HG03520 (cell line): ENCODE measurements around the gene PAPLN.

Experiments
- ATAC-seq: cut with Tn5 transposase; IDR thresholded peaks from one replicate; pipeline ENCODE4 v1.9.1; 2021; ENCODE audit warnings: mild to moderate bottlenecking, moderate library complexity; ENCODE audit not compliant: unreplicated experiment

Gene PAPLN

GRCh38 chr14:73258076-73258475 lies 20.8 kb downstream of the PAPLN start:
- ATAC-seq = no peak

- no peak for ATAC-seq
These were observed 21.7 kb downstream of the PAPLN start for GRCh38 chr14:73258845-73259611.

DNA sequence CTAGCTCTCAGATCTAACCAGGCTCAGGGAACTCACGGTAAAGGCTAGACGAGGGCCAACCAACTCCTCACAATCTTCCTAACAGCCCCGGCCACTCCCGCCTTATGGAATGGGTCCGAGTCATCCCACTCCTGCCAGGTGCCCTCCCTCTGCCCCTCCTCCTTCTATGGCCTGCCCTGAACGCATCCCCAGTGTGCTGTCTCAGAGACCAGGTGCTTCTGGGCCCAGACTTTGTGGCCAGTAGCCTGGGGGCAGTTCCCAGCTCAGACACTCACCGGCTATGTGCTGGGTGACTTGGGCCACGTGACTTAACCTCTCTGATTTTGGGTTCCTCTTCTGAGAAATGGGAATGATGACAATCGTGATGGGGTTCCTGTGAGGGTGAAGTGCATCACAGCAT lies 22.5 kb downstream of the PAPLN start:
- no peak for ATAC-seq

DNA sequence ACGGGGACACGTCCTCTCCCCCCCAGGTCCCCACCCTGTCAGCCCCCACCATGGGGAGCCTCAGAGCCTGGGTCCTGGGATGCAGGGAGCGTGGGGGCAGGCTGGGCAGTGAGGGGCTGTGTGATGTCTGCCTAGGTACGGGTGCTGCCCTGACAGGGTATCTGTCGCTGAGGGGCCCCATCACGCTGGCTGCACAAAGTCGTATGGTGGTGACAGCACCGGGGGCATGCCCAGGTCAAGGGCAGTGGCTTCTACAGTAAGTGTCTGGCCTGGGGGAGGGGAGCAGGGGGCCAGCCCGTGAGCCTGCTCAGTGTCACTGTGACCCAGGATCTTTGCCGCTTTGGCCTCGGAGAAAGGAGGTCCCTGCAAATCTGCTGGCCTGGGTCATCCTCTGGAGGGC lies 23.3 kb downstream of the PAPLN start:
- ATAC-seq = no peak

DNA sequence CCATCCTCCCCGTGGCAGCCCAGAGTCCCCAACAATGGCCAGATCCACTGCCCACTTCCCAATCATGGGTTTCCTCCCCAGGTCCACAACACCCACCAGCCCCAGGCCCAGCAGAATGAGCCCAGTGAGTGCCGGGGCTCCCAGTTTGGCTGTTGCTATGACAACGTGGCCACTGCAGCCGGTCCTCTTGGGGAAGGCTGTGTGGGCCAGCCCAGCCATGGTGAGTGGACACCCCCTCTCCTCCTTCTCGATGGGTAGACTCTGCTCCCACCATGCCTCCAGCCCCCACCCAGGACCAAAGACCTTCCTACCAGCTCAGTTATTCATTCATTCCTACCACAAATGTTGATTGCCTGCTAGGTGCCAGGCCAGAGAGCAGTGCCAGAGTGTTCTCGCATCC lies 23.8 kb downstream of the PAPLN start:
- no peak for ATAC-seq

GRCh38 chr14:73261520-73262426 lies 24.5 kb downstream of the PAPLN start:
- ATAC-seq = no peak

DNA sequence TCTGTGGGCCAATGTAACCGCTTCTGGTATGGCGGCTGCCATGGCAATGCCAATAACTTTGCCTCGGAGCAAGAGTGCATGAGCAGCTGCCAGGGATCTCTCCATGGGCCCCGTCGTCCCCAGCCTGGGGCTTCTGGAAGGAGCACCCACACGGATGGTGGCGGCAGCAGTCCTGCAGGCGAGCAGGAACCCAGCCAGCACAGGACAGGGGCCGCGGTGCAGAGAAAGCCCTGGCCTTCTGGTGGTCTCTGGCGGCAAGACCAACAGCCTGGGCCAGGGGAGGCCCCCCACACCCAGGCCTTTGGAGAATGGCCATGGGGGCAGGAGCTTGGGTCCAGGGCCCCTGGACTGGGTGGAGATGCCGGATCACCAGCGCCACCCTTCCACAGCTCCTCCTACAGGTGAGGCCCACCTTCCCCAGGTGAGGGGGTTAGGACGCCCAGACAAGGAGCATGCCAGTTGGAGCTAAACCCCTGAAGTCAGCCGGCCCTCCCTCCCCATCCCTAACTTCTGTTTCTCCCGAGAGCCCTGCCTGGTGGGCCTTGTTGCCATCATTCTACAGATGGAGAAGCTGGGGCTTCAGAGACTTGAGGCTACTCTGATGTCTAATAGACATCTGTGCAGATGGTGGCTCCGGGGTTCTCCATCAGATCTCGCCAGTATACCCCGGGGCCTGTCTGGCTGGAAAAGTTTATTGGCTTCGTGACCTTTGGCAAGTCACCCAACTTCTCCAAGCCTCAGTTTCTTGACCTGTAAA lies 25.3 kb downstream of the PAPLN start:
- ATAC-seq = no peak

GRCh38 chr14:73263606-73264005 lies 26.3 kb downstream of the PAPLN start:
- ATAC-seq = no peak

- no peak for ATAC-seq
These were observed 27.0 kb downstream of the PAPLN start for GRCh38 chr14:73264080-73264884.

DNA sequence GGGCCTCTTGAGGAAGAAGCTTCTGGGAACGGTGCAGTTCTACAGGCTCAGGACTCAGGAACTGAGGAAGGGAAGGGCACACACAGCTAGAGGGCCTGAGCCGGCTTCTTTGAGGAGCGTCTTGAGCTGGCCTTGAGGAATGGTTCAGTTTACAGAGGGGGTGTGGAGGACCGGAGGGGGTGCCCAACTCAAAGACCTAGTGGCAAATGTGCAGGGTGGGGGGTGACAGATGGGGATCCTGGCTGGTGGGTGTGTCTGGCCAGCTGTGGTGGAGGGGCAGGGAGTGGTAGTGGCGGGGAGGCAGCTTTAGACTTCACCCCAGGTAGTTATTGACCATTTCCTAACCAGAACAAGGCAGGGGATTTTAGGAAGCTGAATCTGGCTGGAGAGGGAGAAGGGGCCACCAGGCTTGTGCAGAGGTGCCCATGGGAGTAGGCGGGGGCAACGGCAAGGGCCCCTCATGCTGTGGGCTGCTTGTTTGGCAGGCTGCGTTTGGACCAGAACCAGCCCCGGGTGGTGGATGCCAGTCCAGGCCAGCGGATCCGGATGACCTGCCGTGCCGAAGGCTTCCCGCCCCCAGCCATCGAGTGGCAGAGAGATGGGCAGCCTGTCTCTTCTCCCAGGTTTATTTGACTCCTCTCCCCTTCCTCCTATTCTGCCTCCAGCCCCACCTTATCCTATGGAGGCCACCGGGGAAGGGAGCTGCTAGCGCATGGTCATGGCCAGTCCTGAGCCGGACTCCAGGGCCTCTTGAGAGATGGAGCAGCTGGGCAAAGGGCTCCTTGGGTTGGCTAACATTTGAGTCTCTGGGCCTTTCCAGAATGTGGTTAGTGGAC lies 27.8 kb downstream of the PAPLN start:
- ATAC-seq = no peak

GRCh38 chr14:73265721-73266046 lies 28.4 kb downstream of the PAPLN start:
- no peak for ATAC-seq

DNA sequence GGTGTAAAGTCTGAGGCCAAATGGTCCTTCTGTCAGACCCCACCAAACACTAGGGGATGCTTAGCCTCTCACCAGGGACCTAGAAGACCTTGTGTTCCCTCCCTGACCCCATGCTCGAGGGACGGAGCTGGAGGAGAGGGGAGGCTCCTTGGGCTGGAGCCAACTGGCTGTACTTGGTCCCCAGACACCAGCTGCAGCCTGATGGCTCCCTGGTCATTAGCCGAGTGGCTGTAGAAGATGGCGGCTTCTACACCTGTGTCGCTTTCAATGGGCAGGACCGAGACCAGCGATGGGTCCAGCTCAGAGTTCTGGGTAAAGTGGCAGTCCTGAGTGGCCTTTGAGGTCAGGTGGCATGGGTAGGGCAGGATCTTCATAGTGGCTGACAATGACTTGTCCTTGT lies 29.0 kb downstream of the PAPLN start:
- no peak for ATAC-seq

DNA sequence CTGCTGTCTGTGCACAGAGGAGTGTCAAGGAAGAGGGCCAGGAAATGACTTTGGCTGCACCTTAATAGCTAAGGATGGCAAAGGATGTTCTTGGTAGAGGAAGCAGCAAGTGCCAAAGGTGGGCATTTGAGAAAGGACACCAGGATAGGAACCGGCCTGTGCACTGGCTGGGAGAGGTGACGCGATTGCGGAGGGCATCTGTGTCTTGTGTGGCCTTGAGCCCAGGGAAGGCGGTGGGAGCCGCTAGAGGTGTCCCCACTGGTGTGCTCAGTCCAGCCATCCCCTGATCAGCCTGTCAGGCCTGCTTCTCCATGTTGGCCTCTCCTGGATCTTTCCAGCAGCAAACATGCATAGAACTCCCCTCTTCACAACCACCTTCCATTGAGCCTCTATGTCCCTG lies 30.2 kb downstream of the PAPLN start:
- ATAC-seq = no peak

- no peak for ATAC-seq
These were observed 32.6 kb downstream of the PAPLN start for GRCh38 chr14:73269729-73270531.

DNA sequence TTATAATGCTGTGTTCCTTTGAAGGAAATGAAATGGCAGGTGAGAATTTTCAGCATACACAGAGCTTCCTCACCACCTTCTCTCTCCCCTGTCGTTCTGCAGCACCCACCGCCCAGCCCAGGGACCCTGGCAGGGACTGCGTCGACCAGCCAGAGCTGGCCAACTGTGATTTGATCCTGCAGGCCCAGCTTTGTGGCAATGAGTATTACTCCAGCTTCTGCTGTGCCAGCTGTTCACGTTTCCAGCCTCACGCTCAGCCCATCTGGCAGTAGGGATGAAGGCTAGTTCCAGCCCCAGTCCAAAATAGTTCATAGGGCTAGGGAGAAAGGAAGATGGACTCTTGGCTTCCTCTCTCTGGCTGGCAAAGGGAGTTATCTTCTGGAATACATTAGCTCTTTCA lies 35.1 kb downstream of the PAPLN start:
- no peak for ATAC-seq

DNA sequence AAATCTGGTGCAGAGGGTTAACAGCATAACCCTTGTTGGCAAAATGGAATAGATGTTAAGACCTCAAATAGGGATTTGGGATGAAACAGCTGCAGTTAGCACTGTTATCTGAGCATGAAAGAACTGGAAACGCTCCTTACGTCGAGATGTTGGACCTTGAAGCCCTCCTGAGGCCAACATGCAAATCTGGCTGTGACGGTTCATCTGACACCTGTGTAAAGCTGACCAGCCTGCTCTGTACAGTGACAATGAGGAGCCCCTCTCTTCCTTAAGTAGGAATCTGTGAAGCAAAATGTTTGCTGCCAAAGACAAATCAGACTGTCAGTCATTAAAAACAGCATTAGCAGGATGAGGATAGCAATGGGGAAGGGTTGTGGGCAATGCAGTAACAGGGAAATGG lies 36.5 kb downstream of the PAPLN start:
- ATAC-seq = no peak

DNA sequence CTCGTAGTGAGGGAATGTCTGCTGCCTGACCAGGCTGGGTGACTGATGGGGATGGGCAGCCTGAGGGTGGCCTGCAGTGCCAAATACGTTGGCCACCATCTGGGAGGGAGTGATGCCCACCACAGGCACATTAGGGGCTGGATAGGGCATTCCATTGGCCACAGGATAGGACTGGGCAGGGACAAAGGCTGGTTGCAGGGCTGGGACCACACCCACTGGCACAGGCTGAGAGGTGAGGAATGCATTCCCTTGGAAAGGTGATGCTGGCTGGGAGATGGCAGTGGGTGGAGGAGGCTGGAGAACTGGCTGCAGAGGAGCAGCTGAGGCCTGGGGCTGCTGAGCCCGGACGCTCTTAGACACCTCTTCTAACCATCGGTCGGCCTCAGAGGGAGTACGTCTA lies 39.5 kb downstream of the PAPLN start:
- ATAC-seq = no peak

DNA sequence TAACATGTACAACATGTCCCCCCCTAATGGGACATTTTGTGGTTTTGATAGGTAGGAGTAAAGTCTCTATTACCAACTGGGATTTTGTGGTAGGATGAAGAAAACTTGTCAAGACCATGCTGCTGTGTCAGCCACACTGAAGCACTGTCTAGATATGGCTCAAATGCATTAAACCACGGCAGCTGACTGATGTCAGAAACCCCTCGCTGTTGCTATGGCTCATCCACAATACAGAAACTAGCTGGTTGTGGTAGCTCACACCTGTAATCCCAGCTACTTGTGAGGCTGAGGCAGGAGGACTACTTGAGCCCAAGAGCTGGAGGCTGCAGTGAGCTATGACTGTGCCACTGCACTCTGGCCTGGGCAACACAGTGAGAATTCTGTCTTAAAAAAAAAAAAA lies 40.1 kb downstream of the PAPLN start:
- no peak for ATAC-seq

DNA sequence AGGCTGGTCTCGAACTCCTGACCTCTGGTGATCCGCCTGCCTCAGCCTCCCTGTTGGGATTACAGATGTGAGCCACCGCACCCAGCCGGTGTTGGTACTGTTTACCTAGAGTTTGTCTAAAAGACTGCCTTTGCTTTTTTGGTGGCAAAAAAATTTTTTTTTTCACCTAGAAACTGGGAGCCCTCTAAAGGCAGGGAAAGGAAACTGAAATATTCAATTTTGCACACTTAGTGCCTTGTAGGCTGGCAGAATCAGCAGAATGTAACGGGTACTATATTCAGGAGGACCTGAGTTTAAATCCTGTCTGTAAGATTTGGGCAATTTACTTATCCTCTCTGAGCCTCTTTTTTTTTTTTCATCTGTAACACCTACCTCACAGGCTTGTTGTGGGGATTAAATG lies 43.6 kb downstream of the PAPLN start:
- no peak for ATAC-seq
